GM20000 (cell line): ENCODE results near the gene LIPT1.

Source experiments
- DNase-seq: peaks from one replicate; pipeline ENCODE4 v3.0.0; 2012; ENCODE audit warnings: low spot score
- CTCF ChIP-seq: IDR thresholded peaks from 2 replicates; pipeline ENCODE4 v1.5.1; 2012; ENCODE audit warnings: mild to moderate bottlenecking, control low read depth; ENCODE audit errors: extremely low read depth, missing control alignments

The LIPT1 gene

DNA sequence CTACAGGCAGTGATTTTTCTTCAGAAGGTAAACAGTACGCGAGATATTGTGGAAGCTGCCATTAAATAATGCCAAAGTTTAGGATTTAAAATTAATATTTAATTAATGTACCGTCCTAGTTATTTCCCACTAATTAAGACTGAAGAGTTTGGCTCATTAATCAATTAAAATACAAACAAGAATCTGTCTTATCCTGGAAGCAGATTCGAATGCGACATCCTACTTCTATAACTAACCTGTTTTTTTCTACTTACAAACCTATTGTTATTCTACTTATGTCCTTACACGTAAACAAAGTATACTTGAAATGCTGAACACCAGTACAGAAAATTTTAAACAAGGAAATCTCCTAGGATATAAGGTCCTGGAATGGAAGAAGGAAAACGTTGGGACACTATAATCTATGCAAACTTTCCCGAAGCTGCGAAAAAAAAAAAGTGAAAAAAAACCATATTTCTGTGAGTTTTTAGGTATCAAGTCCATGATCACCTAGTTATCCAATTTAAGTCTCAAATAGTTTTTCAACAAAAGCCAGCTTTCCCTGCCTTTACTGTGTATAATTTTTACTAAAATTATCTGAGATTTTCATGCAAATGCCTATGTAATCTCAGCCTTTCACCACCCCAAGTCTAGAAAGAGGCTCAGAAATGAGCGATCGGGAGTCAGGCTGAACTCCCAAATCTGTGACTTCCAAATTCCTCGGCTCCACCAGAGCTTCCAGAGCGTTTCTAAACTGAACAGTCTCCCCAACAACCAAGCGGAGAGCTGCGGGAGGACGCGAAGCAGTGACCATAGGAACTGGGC is 14.5 kb upstream of the LIPT1 start:
- DNase-seq = no peak

GRCh38 chr2:99140860-99141109 is 14.0 kb upstream of the LIPT1 start:
- TF ChIP-seq CTCF = no peak
- DNase-seq = no peak

More for the DNA sequence above, 14.5 kb upstream of the LIPT1 start:
- no peak for TF ChIP-seq CTCF

GRCh38 chr2:99141110-99142108 is 13.4 kb upstream of the LIPT1 start, which contains the start of gene C2orf15:
Gene C2orf15 (plus strand): TSS chr2:99141707. CDS start chr2:99150559, 8,852 bp downstream.
- peak; percentile 94 for DNase-seq
- no peak for TF ChIP-seq CTCF

GRCh38 chr2:99150706-99151105 is 4.1 kb upstream of the LIPT1 start:
- TF ChIP-seq CTCF = no peak
- no peak for DNase-seq

DNA sequence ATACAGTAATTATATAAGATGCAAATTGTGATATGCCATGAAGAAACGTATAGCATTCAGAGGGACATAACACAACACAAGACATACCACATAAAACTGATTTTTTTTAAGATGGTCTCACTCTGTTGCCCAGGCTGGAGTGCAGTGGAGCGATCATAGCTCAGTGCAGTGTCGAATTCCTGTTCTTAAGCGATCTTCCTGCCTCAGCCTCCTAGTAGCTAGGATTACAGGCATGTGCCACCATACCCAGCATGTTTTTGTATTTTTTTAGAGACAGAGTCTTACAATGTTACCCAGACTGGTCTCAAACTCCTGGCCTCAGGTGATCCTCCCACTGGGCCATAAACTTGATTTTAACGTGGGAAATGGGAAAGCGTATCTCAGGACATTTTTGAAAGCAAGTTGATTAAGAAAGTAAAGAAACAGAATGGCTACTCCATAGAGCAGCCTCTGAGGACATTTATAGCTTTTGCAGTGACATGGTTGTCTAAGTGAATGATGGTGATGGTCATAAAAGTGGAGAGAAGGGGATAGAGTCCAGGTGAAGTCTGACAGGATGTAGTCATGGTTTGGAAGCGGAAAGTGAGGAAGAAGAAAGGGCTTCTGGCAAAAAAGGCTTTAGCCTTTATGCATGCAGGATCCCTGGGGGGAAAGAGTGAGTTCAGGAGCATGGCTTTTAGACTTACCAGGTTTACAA is 2.4 kb upstream of the LIPT1 start:
- no peak for TF ChIP-seq CTCF
- DNase-seq = no peak

- no peak for TF ChIP-seq CTCF
- no peak for DNase-seq
Measured at GRCh38 chr2:99153921-99154604, 704 bp upstream of the LIPT1 start.
